Body of pancreas (tissue), 4 donors: ENCODE data around the gene C5orf46. TPM values are rescaled to one million over a fixed set of nuclear protein-coding genes. Genes with fewer than 3 reads are reported as not detected.

Source experiments
- ATAC-seq: fragments of 150-250 bp; one replicate; pipeline ENCODE4 v1.9.1; 2016
- DNase-seq, 4 donors: peaks; one replicate each; pipeline ENCODE4 v3.0.0-alpha.2; 2019
- H3K27ac ChIP-seq, 4 donors: fragments of 200-600 bp; sonication (generic); 1 replicate in 3 of 4; 2 replicates in 1 of 4; pipeline versions ENCODE4 v1.5.1 to v1.6.1; 2016 to 2019; ENCODE audit warnings: mild to moderate bottlenecking in 1 of 4, mixed read lengths in 1 of 4, moderate library complexity in 1 of 4
- H3K27me3 ChIP-seq, 2 donors: fragments of 200-600 bp; sonication (generic); one replicate each; pipeline ENCODE4 v1.6.0; 2016; ENCODE audit warnings: mild to moderate bottlenecking in 1 of 2
- H3K36me3 ChIP-seq, 2 donors: fragments of 200-600 bp; sonication (generic); replicated peaks in 1 of 2; 2 replicates each; pipeline ENCODE4 v1.5.1; 2016; ENCODE audit warnings: low read depth in 2 of 2; ENCODE audit not compliant: insufficient read depth in 1 of 2
- H3K4me1 ChIP-seq: fragments of 200-600 bp; sonication (generic); one replicate; pipeline ENCODE4 v1.6.0; 2016
- H3K4me3 ChIP-seq, 2 donors: fragments of 200-600 bp; sonication (generic); 1 replicate in 1 of 2; 2 replicates in 1 of 2; pipeline ENCODE4 v1.5.1; 2016 to 2019
- H3K9me3 ChIP-seq, 3 donors: fragments of 200-600 bp; sonication (generic); 1 replicate in 2 of 3; 2 replicates in 1 of 3; pipeline ENCODE4 v1.5.1; 2016
- CTCF ChIP-seq, 7 experiments: fragments of 450-650 bp in 4 of 7; fragments of 200-600 bp in 3 of 7; sonication (generic) in 3 of 7; IDR thresholded peaks; one replicate each; pipeline ENCODE4 v1.5.1; 2016 to 2019; ENCODE audit warnings: antibody characterized with exemption in 7 of 7
- POLR2A ChIP-seq, 3 donors: fragments of 450-650 bp; IDR thresholded peaks; one replicate each; pipeline ENCODE4 v1.6.1; 2016; ENCODE audit warnings: antibody characterized with exemption in 3 of 3, mild to moderate bottlenecking in 2 of 3
- WGBS, 2 donors: methylation state at CpG; one replicate each; pipeline ENCODE4 v1.1.5; 2017; 5-methylcytosine and 5-hydroxymethylcytosine counted together
- intact Hi-C: fragments of 100-400 bp; cut with DNase I; formaldehyde crosslinking; loops from one replicate; pipeline ENCODE4 v1.15.1; 2023
- total RNA-seq, 2 donors: library from RNA; depleted of rRNA; stranded (reverse); fragments of >200 nt; gene quantifications; one replicate each; pipeline ENCODE4 v1.1.0, GENCODE V29; 2016

C5orf46 gene
- total RNA-seq, 2 donors from 2014 or later, result not detected

DNA sequence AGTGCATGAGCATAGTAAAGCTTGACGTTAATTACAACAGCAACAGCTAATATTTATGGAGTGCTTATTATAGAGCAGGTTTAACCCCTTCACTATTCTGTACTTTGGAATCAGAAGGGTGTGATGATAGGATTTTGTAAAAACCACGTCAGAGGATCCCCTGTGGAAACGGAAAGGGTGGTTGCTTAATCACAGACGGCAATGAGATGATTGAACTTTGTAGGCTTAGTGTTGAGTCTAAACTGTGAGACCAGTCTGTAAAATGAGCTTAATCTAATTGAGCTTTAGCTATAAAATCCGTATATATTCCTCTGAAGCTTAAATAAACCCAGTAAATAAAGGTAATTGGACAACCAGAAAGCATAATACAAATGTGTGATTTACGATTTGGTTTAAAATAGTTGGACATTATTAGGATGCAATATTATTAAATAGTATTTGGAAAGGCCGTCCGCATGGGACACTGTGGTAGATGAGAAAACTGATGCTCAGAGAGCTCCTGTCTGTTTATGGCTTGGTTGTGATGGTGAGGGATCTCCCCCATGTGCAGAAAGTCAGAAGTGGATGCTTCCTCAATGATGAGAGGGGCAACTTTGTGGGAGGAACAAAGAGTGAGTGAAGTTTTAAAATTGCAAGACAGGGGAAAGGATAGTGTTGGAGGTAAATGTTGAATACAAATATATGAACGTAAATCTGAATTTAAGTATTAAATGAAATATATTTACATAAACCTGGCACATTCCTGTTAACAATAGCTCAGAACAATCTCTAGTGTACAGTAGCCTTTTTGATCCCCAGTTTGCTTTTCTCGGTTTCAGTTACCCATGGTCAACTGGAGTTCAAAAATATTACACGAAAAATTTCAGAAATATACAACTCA is 51.2 kb downstream of the C5orf46 start:
- ATAC-seq (no peak), DNase-seq (no peak)
- intact Hi-C loops, result no loop called here
- Histone ChIP-seq H3K36me3 (no peaks in the 10 kb centered on the region), H3K27ac (no peak overlapping the region), H3K4me1 (peaks cover 7% of the 10 kb centered on the region), H3K9me3 (no peaks in the 10 kb centered on the region), H3K4me3 (no peak overlapping the region), H3K27me3 (no peaks in the 10 kb centered on the region)
- WGBS, 2 donors, result 79 to 81% methylated on average over 11 of the region's 11 CpGs
- TF ChIP-seq CTCF (IDR thresholded peaks at IDR 0.05) (no peak), POLR2A (IDR thresholded peaks at IDR 0.05) (no peak)

DNA sequence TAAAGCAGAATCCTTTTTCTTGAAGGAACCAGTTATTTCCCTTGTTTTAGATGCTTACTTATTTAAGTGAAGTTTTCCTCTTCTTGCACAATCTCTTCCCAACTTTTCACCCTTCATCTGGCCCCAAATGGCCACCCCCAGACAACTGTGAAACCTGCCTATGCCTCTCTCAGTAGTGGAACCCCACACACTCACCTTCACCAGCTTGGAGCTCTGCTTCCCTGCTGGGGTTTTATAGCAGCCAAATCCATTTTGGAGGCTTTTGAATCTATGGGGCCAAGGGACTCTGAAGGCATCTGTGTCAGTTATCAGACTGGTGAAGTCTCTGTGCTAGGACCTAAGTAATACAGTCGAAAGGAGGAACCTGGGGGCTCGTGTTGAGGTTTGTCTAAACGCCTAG is 52.0 kb downstream of the C5orf46 start:
- Histone ChIP-seq H3K9me3 (no peaks in the 10 kb centered on the region), H3K27ac (no peak overlapping the region), H3K27me3 (no peaks in the 10 kb centered on the region), H3K36me3 (no peaks in the 10 kb centered on the region), H3K4me3 (no peak overlapping the region), H3K4me1 (peaks cover 9% of the 10 kb centered on the region)
- DNase-seq, result no peak
- intact Hi-C loops, result no loop called here
- WGBS, 2 donors, result 73 to 79% methylated on average over 3 of the region's 3 CpGs
- no peak for ATAC-seq
- TF ChIP-seq CTCF (IDR thresholded peaks at IDR 0.05) (no peak), POLR2A (IDR thresholded peaks at IDR 0.05) (no peak)

GRCh38 chr5:147853372-147853987 is 52.9 kb downstream of the C5orf46 start:
- H3K9me3 ChIP-seq, result no peaks in the 10 kb centered on the region
- H3K27me3 ChIP-seq, result no peaks in the 10 kb centered on the region
- ATAC-seq (no peak), DNase-seq (no peak)
- WGBS, 2 donors, result 55 to 77% methylated on average over 3 of the region's 3 CpGs
- no peak overlapping the region for H3K27ac ChIP-seq
- H3K4me1 ChIP-seq, result peaks cover 9% of the 10 kb centered on the region
- TF ChIP-seq CTCF (IDR thresholded peaks at IDR 0.05), result no peak
- no peak for TF ChIP-seq POLR2A (IDR thresholded peaks at IDR 0.05)
- H3K4me3 ChIP-seq, result no peak overlapping the region
- intact Hi-C loops, result no loop called here
- H3K36me3 ChIP-seq, result no peaks in the 10 kb centered on the region

- Histone ChIP-seq H3K36me3 (no peaks in the 10 kb centered on the region), H3K27ac (no peak overlapping the region), H3K27me3 (no peaks in the 10 kb centered on the region), H3K4me3 (no peak overlapping the region), H3K9me3 (no peaks in the 10 kb centered on the region), H3K4me1 (peaks cover 5% of the 10 kb centered on the region)
- intact Hi-C loops, result no loop called here
- TF ChIP-seq CTCF (IDR thresholded peaks at IDR 0.05), result no peak
- TF ChIP-seq POLR2A (IDR thresholded peaks at IDR 0.05), result no peak
- DNase-seq, result no peak
- WGBS, 2 donors, result 71 to 85% methylated on average over 3 of the region's 3 CpGs
- ATAC-seq, result no peak
Measured at GRCh38 chr5:147852365-147852764, 54.0 kb downstream of the C5orf46 start.
